Adrenal gland (tissue), 12 donors: Measurements from ENCODE around the gene CACNA1D. TPM values are rescaled to one million over a fixed set of nuclear protein-coding genes. Genes with fewer than 3 reads are reported as not detected.

Source experiments
- DNase-seq, 7 donors: peaks; one replicate each; pipeline ENCODE4 v3.0.0-alpha.2; 2019 to 2020
- H3K27ac ChIP-seq, 5 donors: fragments of 200-600 bp; sonication (generic) in 4 of 5; 1 replicate in 3 of 5; 2 replicates in 2 of 5; pipeline versions ENCODE4 v1.5.1 to v1.8.0; 2016 to 2020; ENCODE audit warnings: mild to moderate bottlenecking in 1 of 5
- H3K27me3 ChIP-seq: fragments of 200-600 bp; 2 replicates; pipeline ENCODE4 v1.8.0; 2021
- H3K36me3 ChIP-seq, 2 donors: fragments of 200-600 bp; replicated peaks in 1 of 2; 1 replicate in 1 of 2; 2 replicates in 1 of 2; pipeline versions ENCODE4 v1.5.1 to v1.8.0; 2018 to 2022
- H3K4me1 ChIP-seq, 2 donors: fragments of 200-600 bp; replicated peaks in 1 of 2; 1 replicate in 1 of 2; 2 replicates in 1 of 2; pipeline versions ENCODE4 v1.5.1 to v1.8.0; 2018 to 2021
- H3K4me3 ChIP-seq, 4 donors: fragments of 200-600 bp; sonication (generic) in 3 of 4; one replicate each; pipeline ENCODE4 v1.5.1; 2016 to 2018
- H3K9me3 ChIP-seq, 3 donors: fragments of 200-600 bp; sonication (generic) in 1 of 3; replicated peaks in 1 of 3; 1 replicate in 2 of 3; 2 replicates in 1 of 3; pipeline versions ENCODE4 v1.5.1 to v1.8.0; 2016 to 2021
- POLR2A ChIP-seq, 2 donors: fragments of 450-650 bp; IDR thresholded peaks; one replicate each; pipeline ENCODE4 v1.6.1; 2017; ENCODE audit warnings: antibody characterized with exemption in 2 of 2, mild to moderate bottlenecking in 2 of 2, moderate library complexity in 1 of 2
- WGBS, 4 donors: extraction: QIAGEN DNeasy Blood & Tissue Kit in 2 of 4; methylation state at CpG; one replicate each; pipeline versions ENCODE4 v1.1.5 to v1.1.7; 2013 to 2017; 5-methylcytosine and 5-hydroxymethylcytosine counted together
- intact Hi-C, 2 donors: fragments of 100-400 bp; cut with DNase I; formaldehyde crosslinking; loops; one replicate each; pipeline versions ENCODE4 v1.14.1 to v1.15.0; 2022 to 2023
- polyA plus RNA-seq, 3 donors: library from polyadenylated mRNA; stranded (reverse); fragments of 200-250 nt in 2 of 3; fragments of 350-450 nt in 1 of 3; fragmentation: Illumina TruSeq in 1 of 3; extraction: RNeasy Lipid Tissue Mini Kit (QIAGEN cat#74804) in 1 of 3; gene quantifications; one replicate each; pipeline ENCODE4 v1.2.3, GENCODE V29; 2013 to 2014
- total RNA-seq, 9 donors: library from RNA; depleted of rRNA in 4 of 9; stranded (reverse); fragments of >200 nt in 4 of 9; fragments of 120-200 nt in 1 of 9; fragmentation: NEBNext Ultra II Directional in 1 of 9; extraction: Animal tissue kit (Norgen Biotek cat#: 25700) in 1 of 9; gene quantifications; one replicate each; pipeline versions ENCODE4 v1.1.0 to v1.2.4, GENCODE V29; 2013 to 2023
- TF ChIP-seq, protein P1 (sequence below), 6 experiments: fragments of 450-650 bp in 4 of 6; fragments of 200-600 bp in 2 of 6; sonication (generic) in 1 of 6; IDR thresholded peaks; 1 replicate in 5 of 6; 2 replicates in 1 of 6; pipeline versions ENCODE4 v1.5.1 to v1.8.0; 2016 to 2021; ENCODE audit warnings: antibody characterized with exemption in 6 of 6, mild to moderate bottlenecking in 2 of 6, moderate library complexity in 1 of 6
- donor health status: healthy with polysubstance abuse.
- donor health status: Bipolar disorder and iron deficiency.
- donor health status: DM: yes; HTN: yes; CAD: no.
- donor health status: DM: no; HTN: no; CAD: no.
- donor health status: DM: no; HTN: no; CAD: no.
- donor health status: DM: yes; HTN: yes; CAD: no.

The CACNA1D gene
- total and polyA plus RNA-seq, 12 donors: 25.8 to 111 (median 63.0) TPM

- Histone ChIP-seq H3K27ac (no peak overlapping the region), H3K9me3 (no peaks in the 10 kb centered on the region), H3K36me3 (peaks cover 0 to 5% of the 10 kb centered on the region in 2 donors), H3K4me3 (no peak overlapping the region), H3K4me1 (no peaks in the 10 kb centered on the region), H3K27me3 (no peaks in the 10 kb centered on the region)
- 62 to 83% (median 76%) methylated on average over 6 to 7 of the region's 7 CpGs for WGBS, 4 donors
- no peak for TF ChIP-seq POLR2A (IDR thresholded peaks at IDR 0.05)
- TF ChIP-seq, protein P1, sequence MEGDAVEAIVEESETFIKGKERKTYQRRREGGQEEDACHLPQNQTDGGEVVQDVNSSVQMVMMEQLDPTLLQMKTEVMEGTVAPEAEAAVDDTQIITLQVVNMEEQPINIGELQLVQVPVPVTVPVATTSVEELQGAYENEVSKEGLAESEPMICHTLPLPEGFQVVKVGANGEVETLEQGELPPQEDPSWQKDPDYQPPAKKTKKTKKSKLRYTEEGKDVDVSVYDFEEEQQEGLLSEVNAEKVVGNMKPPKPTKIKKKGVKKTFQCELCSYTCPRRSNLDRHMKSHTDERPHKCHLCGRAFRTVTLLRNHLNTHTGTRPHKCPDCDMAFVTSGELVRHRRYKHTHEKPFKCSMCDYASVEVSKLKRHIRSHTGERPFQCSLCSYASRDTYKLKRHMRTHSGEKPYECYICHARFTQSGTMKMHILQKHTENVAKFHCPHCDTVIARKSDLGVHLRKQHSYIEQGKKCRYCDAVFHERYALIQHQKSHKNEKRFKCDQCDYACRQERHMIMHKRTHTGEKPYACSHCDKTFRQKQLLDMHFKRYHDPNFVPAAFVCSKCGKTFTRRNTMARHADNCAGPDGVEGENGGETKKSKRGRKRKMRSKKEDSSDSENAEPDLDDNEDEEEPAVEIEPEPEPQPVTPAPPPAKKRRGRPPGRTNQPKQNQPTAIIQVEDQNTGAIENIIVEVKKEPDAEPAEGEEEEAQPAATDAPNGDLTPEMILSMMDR (IDR thresholded peaks at IDR 0.05): no peak
- intact Hi-C loops: no loop called here
- DNase-seq: no peak
Observed at GRCh38 chr3:53856964-53857363, 362.6 kb downstream of the CACNA1D start.

DNA sequence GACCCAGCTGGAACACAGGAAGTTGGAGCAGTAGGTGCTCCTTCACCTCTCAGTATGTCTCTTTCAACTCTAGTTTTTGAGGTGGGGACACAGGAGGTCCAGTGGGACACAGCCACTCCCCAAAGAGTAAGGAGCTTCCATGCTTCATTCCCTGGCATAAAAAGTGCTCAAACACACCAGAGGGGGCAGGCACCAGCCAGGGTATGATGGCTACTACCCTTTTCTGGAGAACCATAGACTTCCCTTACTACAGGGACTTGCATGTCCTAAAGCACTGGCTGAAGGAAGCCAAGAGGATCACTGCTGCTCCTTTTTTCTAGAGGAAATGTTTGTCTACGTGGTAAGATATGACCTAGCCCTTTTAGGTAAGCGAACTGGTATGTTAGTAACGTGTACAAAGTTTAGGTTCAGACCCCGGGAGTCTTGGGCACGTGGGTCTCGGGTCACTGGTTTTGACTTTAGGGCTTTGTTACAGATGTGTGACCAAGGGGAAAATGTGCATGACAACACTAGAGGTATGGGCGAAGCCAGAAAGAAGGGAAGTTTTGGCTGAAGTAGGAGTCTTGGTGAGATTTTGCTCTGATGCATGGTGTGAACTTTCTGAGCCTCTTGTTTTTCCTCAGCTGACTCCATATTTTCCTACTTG is 363.8 kb downstream of the CACNA1D start:
- no peak overlapping the region for H3K4me3 ChIP-seq
- H3K9me3 ChIP-seq: no peaks in the 10 kb centered on the region
- DNase-seq: no peak
- H3K27me3 ChIP-seq: no peaks in the 10 kb centered on the region
- H3K36me3 ChIP-seq: peaks cover 0 to 18% of the 10 kb centered on the region in 2 donors
- WGBS, 4 donors: 77 to 98% (median 87%) methylated on average over 7 of the region's 7 CpGs
- intact Hi-C loops: no loop called here
- TF ChIP-seq, protein P1 (IDR thresholded peaks at IDR 0.05): no peak
- TF ChIP-seq POLR2A (IDR thresholded peaks at IDR 0.05): no peak
- no peaks in the 10 kb centered on the region for H3K4me1 ChIP-seq
- no peak overlapping the region for H3K27ac ChIP-seq

GRCh38 chr3:53859178-53859577 is 364.8 kb downstream of the CACNA1D start:
- H3K9me3 ChIP-seq: no peaks in the 10 kb centered on the region
- no peaks in the 10 kb centered on the region for H3K4me1 ChIP-seq
- peak in 1 of 7 donors; percentile 21 for DNase-seq
- 91 to 96% (median 94%) methylated on average over 6 of the region's 6 CpGs for WGBS, 4 donors
- intact Hi-C loops: no loop called here
- H3K27me3 ChIP-seq: no peaks in the 10 kb centered on the region
- TF ChIP-seq POLR2A (IDR thresholded peaks at IDR 0.05): no peak
- TF ChIP-seq, protein P1 (IDR thresholded peaks at IDR 0.05): no peak
- H3K4me3 ChIP-seq: no peak overlapping the region
- peaks cover 0 to 25% of the 10 kb centered on the region in 2 donors for H3K36me3 ChIP-seq
- H3K27ac ChIP-seq: no peak overlapping the region

DNA sequence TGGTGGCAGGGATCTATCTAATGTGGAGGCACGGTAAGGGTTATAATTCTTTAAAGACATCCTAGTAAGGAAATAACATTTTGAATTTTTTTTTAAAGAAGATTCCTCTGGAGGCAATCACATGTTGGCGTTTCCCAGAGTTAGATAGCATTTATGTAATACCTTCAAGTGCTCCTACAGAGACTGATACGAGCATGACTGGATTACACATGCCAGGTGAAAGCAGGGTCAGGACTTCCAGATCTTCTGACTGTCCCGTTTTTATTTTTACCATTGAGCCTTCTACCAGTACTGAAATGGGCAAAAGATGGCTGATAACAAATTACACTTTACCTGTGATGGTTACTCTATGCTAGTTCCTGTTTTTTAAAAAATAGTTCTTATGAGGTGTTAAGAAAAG is 365.8 kb downstream of the CACNA1D start:
- DNase-seq: no peak
- H3K27ac ChIP-seq: no peak overlapping the region
- H3K9me3 ChIP-seq: no peaks in the 10 kb centered on the region
- TF ChIP-seq, protein P1 (IDR thresholded peaks at IDR 0.05): no peak
- no peak for TF ChIP-seq POLR2A (IDR thresholded peaks at IDR 0.05)
- no peaks in the 10 kb centered on the region for H3K27me3 ChIP-seq
- intact Hi-C loops: no loop called here
- H3K36me3 ChIP-seq: peaks cover 0 to 36% of the 10 kb centered on the region in 2 donors
- H3K4me3 ChIP-seq: no peak overlapping the region
- no peaks in the 10 kb centered on the region for H3K4me1 ChIP-seq
- WGBS, 4 donors: 77 to 92% (median 86%) methylated on average over 4 of the region's 4 CpGs
